GM19193 (cell line): ENCODE data around the gene MT1G.

Experiments used
- POLR2A ChIP-seq: IDR thresholded peaks from 4 replicates; pipeline ENCODE4 v1.6.1; 2011; ENCODE audit not compliant: insufficient read depth, insufficient read length; ENCODE audit errors: extremely low read depth

Gene MT1G

DNA sequence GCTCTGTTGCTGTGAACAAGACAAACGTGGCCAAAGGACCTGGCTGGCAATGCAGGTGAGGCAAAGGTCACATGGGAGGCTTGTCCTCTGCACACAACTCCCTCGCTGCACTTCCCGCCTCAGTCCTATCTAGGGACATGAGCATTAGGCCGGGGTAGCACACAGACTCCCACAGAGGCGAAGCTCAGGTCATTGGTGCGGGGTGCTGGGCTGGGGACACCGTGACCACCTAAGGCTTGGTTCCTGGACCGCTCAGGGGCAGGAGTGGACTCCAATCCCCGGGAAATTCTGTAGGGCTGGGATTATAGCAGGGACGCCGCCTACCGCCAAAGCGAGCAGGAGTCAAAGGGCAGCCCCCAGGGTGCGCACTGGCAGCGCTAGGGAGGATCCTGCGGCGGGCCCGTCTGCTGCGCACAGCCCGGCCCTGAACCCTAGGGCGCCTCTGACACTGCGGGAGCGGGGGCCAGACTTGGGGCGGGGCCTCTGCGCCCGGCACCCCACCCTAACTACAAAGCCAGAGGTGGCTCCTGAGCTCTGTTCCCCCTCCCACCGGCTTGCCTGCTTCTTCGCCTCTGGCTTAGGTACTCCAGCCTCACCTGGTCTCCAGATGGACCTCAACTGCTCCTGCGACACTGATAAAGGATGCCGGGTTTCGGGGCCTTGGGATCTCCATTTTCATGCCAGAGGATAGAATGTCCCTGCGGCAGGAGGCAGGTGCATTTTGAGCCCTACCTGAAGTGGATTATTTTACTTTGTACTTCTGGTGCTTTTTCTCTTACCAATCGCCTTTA is 20.0 kb downstream of the MT1G start:
- TF ChIP-seq POLR2A: no peak

DNA sequence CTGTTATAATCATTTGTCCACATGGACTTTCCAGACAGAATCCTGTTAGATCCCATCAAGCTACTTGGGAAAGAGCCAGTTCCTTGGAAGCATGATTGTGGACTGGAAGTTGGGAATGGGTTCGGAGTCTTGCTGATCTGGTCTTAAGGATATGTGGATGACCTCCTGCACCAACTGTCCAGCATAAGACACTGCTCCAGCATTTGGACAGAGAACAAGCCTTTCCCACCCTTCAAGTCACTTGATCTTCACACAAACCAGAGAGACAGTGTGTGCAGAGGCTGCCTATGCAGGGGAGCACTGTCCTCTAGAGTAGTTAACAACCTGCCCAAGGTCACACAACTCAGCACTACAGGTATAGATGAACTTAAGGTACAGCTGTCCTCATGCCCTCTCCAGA is 22.0 kb downstream of the MT1G start:
- no peak for TF ChIP-seq POLR2A

DNA sequence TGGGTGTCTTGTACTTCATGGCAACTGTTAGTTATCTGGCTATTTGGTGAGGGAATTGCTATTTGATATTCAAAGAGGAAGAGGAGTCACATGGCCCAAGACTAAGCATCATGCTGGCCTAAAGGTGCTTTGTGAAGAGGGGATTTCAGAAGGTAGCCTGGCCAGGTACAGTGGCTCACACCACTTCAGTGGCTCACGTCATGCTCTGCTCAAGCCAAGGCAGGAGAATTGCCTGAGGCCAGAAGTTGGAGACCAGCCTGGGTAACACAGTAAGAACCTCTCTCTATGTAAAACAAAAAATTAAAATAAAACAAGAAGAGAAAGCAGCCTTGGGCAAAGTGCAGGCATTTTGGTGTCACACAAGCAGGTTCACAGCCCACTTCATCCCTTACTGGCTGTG is 22.6 kb downstream of the MT1G start:
- TF ChIP-seq POLR2A: no peak

DNA sequence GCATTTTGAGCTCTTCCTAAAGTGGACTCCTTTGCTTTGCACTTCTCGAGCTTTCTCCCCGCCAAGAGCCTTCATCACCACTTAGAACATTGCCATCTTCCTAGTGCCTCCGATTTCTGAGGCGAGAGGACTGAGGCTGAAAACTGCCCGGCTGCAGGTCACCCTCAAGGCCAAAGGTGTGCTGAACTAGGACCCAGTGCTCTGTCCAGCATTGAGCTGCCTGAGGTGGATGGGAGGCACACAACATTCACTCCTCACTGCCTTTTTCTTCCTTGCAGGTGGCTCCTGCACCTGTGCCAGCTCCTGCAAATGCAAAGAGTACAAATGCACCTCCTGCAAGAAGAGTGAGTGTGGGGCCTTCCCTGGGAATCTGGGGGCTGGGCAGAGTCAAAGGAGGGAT is 24.0 kb downstream of the MT1G start:
- no peak for TF ChIP-seq POLR2A

DNA sequence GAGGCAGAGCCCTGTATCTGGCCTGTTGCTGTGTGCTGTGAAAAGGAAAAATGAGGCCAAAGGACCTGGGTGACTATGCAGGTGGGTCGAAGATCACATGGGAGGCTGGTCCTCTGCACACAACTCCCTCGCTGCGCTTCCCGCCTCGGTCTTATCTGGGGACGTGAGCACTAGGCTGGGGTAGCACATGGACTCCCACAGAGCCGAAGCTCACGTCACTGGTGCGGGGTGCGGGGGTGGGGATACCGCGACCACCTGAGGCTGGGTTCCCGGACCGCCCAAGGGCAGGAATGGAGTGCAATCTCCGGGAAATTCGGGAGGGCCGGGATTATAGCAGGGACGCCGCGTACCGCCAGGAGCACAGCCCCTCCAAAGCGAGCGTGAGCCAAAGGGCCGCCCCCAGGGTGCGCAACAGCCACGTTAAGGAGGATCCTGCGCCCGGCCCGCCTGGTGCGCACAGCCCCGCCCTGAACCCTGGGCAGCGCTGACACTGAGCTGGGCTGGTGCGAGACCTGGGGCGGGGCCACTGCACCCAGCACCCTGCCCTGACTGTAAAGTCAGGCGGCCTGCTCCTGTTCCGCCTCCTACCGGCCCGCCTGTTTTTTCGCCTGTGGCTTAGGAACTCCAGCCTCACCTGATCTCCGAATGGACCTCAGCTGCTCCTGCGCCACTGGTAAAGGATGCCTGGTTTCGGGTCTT is 24.6 kb downstream of the MT1G start:
- TF ChIP-seq POLR2A: no peak

DNA sequence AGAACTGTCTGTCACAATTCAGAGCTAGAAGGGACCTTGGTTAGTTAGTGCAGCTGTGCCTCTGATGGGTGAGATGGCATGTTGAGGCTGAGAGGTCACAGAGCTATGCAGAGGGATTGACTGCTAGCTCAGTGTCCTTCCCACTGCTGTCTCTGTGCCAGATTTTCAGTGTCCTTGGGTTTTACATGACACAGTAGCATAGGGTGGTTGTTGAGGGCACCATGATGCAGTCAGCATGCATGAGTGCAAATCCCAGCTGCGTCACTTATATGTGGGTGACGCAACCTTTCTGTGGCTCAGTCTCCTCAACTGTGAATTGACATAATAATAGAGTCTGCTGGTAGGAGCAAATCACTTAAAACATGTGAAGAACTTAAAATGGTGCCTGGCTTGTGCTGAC is 26.7 kb downstream of the MT1G start:
- TF ChIP-seq POLR2A: no peak

DNA sequence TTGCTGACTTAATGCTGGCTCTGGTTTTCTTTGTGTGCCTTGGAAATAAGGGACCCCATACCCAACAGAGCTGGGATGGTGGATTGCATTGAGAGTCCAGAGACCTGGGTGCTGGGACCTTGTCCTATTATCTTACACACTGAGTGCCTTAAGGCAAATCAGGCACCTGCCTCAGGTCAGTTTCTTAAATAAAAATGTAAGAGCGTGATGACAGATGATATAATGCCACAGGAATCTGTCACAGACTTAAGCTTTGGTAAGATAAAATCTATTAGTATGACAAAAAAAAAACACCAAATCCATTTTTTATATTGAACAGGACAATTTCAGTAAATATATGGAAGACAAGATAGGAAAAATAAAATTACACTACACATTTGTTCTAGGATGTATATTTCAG is 27.8 kb downstream of the MT1G start:
- TF ChIP-seq POLR2A: no peak

DNA sequence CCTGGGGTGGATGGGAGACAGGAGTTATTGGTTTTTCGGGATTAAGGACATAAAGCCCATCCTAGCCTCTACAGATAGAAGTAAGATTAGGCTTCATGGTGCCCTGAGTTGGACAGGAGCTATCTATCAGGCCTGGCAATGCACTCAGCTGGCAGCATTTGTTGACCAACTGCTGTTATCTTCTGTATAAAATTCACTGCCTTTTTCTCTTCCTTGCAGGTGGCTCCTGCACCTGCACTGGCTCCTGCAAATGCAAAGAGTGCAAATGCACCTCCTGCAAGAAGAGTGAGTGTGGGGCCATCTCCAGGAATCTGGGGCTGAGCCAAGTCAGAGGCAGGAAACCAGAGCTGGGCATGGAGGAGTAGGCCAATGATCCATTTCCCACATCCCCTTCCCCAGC is 28.8 kb downstream of the MT1G start:
- no peak for TF ChIP-seq POLR2A

DNA sequence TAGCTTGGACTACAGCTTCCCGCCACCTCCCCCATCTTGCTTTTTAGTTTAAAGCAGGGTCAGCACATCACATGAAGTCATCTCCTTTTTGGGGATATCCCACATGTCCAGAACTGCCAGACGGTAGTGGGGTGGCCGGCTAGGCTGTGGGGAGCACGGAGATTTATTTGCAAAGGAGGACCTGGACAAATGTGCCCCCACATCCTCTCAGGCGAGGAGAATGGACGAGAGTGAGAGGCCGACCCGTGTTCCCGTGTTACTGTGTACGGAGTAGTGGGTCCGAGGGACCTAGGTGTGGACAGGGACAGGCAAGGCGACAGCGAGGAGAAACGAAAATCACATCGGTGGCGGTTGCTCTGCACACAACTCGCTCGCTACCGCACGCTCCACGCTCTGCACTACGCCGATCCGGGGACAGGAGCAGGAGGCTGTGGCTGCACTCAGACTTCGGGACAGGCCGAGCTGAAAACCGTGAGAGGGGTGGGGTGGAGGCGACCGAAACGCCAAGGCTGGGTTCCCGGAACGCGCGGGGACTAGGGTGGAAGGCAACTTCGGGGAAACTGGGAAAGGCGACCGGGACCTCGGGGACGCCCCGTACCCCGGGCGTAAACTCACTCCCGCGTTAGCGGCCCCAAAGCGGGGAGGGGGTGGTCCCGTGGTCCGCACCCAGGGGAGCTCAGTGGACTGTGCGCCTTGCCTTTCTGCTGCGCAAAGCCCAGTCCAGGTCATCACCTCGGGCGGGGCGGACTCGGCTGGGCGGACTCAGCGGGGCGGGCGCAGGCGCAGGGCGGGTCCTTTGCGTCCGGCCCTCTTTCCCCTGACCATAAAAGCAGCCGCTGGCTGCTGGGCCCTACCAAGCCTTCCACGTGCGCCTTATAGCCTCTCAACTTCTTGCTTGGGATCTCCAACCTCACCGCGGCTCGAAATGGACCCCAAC is 29.8 kb downstream of the MT1G start, which contains the start of gene MT1A:
Gene MT1A (plus strand): TSS at position 853 of the 937 bp plus-strand sequence. CDS start 73 bp downstream, at position 926.
- TF ChIP-seq POLR2A: no peak

DNA sequence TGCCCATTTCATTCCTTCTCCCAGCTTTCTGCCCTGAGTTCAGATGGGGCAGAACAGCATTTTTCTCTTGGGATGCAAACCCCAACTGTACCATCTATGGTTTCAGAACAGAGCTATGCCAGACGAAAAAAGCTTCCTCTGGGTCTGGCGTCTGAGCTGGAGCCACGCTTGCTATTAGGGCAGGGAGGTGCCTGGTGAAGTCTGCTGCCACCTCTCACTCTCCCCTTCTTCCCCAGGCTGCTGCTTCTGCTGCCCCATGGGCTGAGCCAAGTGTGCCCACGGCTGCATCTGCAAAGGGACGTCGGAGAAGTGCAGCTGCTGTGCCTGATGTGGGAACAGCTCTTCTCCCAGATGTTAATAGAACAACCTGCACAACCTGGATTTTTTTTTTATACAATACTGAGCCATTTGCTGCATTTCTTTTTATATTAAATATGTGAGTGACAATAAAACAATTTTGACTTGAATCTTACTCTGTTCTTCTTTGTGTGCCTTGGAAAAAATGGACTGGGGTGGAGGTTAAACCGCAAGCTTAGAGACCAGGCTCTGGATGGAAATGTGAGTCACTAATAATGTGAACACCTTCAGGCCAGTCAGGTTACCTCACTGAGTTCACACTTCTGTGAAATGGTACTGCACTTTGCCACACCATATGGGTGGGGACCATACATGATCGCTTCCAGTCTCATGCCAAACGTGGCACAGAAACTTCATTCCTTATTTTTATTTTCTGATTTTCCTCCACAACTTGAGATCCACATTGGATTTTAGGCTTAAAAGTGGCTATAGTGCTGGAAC is 31.1 kb downstream of the MT1G start:
- no peak for TF ChIP-seq POLR2A

DNA sequence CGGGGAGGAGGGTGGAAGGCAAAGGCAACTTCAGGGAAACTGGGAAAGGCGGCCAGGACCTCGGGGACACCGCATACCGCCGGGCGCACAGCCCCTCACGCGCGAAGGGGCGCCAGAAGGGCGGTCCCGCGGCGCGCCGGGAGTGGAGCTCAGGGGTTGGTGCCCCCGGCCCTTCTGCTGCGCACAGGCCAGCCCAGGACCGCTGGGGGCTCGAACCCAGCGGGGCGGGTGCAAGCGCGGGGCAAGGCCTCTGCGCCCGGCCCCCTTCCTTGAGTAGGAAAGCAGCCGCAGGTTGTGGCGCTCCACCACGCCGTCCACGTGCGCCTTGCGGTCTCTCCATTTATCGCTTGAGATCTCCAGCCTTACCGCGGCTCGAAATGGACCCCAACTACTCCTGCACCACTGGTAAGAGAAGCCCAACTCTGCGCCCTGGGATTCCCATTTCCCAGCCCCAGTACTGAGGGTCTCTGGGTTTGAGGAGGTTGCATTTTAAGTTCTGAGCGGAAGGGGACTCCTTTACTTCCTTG is 32.4 kb downstream of the MT1G start:
- no peak for TF ChIP-seq POLR2A

DNA sequence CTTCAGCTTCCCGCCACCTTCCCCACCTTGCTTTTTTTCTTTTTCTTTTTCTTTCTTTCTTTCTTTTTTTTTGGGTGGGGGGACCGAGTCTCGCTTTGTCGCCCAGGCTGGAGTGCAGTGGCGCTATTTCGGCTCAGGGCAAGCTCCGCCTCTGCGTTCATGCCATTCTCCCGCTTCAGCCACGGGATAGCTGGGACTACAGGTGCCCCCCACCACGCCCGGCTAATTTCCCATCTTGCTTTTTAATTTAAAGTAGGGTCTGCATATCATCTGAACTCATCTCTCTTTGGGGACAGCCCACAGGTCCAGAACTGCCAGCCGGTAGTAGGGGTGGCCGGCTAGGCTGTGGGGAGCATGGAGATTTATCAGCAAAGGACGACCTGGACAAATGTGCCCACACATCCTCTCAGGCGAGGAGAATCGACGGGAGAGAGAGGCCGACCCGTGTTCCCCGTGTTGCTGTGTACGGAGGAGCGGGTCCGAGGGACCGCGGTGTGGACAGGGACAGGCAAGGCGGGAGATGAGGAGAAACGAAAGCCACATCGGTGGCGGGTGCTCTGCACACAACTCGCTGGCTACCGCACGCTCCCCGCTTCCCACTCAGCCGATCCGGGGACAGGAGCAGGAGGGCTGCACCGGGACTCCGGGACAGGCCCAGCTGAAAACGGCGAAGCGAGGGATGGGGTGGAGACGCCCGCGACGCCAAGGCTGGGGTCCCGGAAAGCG is 33.0 kb downstream of the MT1G start:
- no peak for TF ChIP-seq POLR2A

DNA sequence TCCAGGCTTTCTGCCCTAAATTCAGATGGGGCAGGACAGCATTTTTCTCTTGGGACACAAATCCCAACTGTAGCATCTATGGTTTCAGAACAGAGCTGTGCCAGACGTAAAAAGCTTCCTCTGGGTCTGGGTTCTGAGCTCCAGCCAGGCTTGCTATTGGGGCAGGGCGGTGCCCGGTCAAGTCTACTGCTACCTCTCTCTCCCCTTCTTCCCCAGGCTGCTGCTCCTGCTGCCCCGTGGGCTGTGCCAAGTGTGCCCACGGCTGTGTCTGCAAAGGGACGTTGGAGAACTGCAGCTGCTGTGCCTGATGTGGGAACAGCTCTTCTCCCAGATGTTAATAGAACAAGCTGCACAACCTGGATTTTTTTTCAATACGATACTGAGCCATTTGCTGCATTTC is 34.3 kb downstream of the MT1G start:
- no peak for TF ChIP-seq POLR2A
